HEK293T (cell line): ENCODE measurements around the gene PCA3.

ENCODE experiments used
- CTCF ChIA-PET: fragments of 350-600 bp; formaldehyde crosslinking; extraction: SDS; loops from one replicate; lab custom pipeline; 2021; ENCODE audit warnings: antibody characterized with exemption, inconsistent platforms; lab: Yijun Ruan, JAX
- POLR2A ChIA-PET: fragments of 350-600 bp; formaldehyde crosslinking; extraction: SDS; loops from one replicate; lab custom pipeline; 2020; ENCODE audit warnings: antibody characterized with exemption, inconsistent platforms; lab: Yijun Ruan, JAX
- DNase-seq: peaks from one replicate; pipeline ENCODE4 v3.0.0; 2012; ENCODE audit warnings: mixed read lengths; ENCODE audit errors: extremely low spot score
- ARNT ChIP-seq: fragments of 450-650 bp; IDR thresholded peaks from 2 replicates; pipeline ENCODE4 v1.6.1; 2017; ENCODE audit warnings: mild to moderate bottlenecking
- BHLHE40 ChIP-seq: fragments of 450-650 bp; IDR thresholded peaks from 2 replicates; pipeline ENCODE4 v1.6.1; 2016; ENCODE audit warnings: mild to moderate bottlenecking, moderate library complexity, borderline replicate concordance
- CTBP1 ChIP-seq: fragments of 450-650 bp; IDR thresholded peaks from 2 replicates; pipeline ENCODE4 v1.6.1; 2016; ENCODE audit warnings: borderline replicate concordance
- ELF4 ChIP-seq: fragments of 450-650 bp; IDR thresholded peaks from 2 replicates; pipeline ENCODE4 v1.6.1; 2017; ENCODE audit warnings: antibody characterized with exemption
- FOXA1 ChIP-seq: fragments of 450-650 bp; IDR thresholded peaks from 2 replicates; pipeline ENCODE4 v1.6.1; 2016; ENCODE audit warnings: mild to moderate bottlenecking
- FOXK2 ChIP-seq: fragments of 450-650 bp; IDR thresholded peaks from 2 replicates; pipeline ENCODE4 v1.6.1; 2016; ENCODE audit warnings: mild to moderate bottlenecking
- FOXM1 ChIP-seq: fragments of 450-650 bp; IDR thresholded peaks from 2 replicates; pipeline ENCODE4 v1.6.1; 2017; ENCODE audit warnings: mild to moderate bottlenecking, borderline replicate concordance
- HDGF ChIP-seq: fragments of 450-650 bp; IDR thresholded peaks from 2 replicates; pipeline ENCODE4 v1.6.1; 2017; ENCODE audit warnings: antibody characterized with exemption, borderline replicate concordance
- LEF1 ChIP-seq: fragments of 450-650 bp; IDR thresholded peaks from 2 replicates; pipeline ENCODE4 v1.6.1; 2017; ENCODE audit warnings: mild to moderate bottlenecking, borderline replicate concordance
- NFRKB ChIP-seq: fragments of 450-650 bp; IDR thresholded peaks from 2 replicates; pipeline ENCODE4 v1.6.1; 2016; ENCODE audit warnings: mild to moderate bottlenecking, moderate library complexity
- SP1 ChIP-seq: fragments of 450-650 bp; IDR thresholded peaks from 2 replicates; pipeline ENCODE4 v1.6.1; 2017
- SUZ12 ChIP-seq: fragments of 450-650 bp; IDR thresholded peaks from 2 replicates; pipeline ENCODE4 v1.6.1; 2016; ENCODE audit warnings: mild to moderate bottlenecking
- TARDBP ChIP-seq: fragments of 450-650 bp; IDR thresholded peaks from 2 replicates; pipeline ENCODE4 v1.6.1; 2016
- ZNF384 ChIP-seq: fragments of 450-650 bp; IDR thresholded peaks from 2 replicates; pipeline ENCODE4 v1.6.1; 2016
- TF ChIP-seq, protein P1 (sequence below): fragments of 450-650 bp; IDR thresholded peaks from 2 replicates; pipeline ENCODE4 v1.6.1; 2016

The PCA3 gene

DNA sequence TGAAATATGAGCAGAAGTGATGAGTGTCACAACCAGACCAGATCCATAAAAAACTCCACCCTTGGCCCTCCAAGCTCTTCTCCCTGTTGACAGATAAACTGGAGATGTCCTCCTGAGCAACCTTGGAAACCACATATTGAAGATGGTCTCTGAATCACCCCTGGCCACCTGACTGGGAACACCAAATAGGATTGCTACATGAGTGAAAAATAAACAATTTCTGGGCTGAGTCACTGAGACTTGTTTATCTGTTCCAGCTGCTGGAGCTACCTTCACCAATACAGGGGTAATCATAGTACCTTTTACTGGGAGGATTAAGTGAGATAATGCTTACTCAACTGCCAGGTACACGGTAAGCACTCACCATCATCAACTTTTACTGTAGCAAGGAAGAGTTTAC, 53.3 kb downstream of the PCA3 start:
- CTCF ChIA-PET, result no interaction called here
- no peak for DNase-seq
- TF ChIP-seq LEF1 (no peak), FOXM1 (no peak), FOXK2 (no peak), TARDBP (no peak)
- POLR2A ChIA-PET, result no interaction called here

DNA sequence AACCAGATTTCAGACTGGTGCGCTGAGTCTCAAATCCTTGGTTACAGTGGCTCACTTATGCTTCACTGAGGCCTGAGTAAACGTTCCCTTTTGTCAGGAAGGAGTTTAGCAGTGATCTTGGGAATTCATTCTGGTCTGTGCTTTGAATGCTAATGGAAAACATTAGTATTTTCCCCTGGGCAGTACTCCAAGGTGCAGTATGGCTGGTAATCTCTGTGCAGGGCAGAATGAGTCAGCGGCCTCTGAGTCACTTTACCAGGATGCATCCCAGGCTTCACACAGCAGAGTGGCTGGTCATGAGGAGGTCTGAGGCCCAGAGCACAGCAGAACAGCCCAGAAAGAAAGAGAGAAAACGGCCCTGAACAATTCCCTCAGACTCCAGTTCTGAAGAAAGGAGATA, 54.0 kb downstream of the PCA3 start:
- no peak for TF ChIP-seq HDGF
- CTCF ChIA-PET, result no interaction called here
- DNase-seq, result peak; percentile 26
- POLR2A ChIA-PET, result no interaction called here

DNA sequence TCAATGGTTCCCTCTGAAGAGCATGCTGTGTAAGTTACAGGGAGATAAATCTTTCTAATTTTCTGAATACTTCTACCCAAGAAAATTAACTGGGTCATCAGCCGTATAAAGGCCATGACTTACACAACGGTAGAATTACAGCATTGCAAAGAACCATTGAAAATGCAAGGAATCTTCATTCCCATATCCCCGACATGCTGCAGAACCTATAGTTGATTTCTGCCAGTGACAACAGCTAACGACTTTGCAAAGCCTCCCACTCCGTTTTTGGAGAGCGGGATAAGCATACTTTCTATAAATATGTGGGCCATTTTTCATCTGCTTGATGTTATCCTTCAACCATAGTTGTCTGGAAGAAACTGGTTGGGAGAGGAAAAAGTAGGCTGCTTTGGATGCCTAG, 56.2 kb downstream of the PCA3 start:
- POLR2A ChIA-PET, result no interaction called here
- no peak for TF ChIP-seq FOXM1
- no peak for DNase-seq
- CTCF ChIA-PET, result no interaction called here

DNA sequence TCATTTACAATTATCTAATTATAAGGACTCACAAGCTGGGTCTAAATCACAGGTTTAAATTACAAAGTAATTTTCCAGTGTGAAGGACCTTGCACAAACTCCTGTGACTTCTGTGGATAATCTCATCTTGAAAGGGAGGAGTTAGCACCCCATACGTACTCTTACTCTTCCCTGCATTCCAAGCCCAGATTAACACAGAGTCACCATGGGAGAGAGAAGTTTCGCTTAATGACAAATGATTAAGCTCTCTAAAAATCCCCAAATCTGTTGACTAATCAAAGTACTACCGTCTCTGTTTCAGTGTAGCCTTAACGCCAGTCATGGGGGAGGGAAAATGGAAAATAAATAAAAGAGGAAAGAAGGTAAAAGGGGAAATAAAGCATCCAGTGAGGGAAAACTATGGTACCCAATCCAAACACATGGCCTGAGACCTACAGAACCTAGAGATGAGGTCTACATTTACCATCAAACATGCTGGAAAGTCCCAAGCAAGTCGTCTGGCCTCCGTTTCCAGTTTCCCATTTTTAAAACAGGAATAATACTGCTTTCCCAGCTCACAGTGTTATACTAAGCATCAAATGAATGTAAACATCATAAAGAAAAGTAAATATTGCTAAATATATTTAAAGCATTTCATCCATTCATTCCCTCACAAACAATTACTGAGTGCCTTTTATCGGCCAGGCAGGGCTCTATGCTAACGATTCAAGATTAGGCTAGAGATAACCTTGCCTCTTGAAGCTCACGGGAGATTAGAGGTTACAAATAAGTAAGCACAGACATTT, 63.2 kb downstream of the PCA3 start:
- TF ChIP-seq FOXM1, result no peak
- no peak for TF ChIP-seq FOXK2
- no peak for TF ChIP-seq ARNT
- TF ChIP-seq LEF1, result no peak
- TF ChIP-seq FOXA1, result no peak
- TF ChIP-seq, protein P1, sequence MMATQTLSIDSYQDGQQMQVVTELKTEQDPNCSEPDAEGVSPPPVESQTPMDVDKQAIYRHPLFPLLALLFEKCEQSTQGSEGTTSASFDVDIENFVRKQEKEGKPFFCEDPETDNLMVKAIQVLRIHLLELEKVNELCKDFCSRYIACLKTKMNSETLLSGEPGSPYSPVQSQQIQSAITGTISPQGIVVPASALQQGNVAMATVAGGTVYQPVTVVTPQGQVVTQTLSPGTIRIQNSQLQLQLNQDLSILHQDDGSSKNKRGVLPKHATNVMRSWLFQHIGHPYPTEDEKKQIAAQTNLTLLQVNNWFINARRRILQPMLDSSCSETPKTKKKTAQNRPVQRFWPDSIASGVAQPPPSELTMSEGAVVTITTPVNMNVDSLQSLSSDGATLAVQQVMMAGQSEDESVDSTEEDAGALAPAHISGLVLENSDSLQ, result no peak
- no peak for TF ChIP-seq SUZ12
- TF ChIP-seq HDGF, result no peak
- TF ChIP-seq ZNF384, result no peak
- no peak for TF ChIP-seq TARDBP
- no peak for TF ChIP-seq NFRKB
- no peak for TF ChIP-seq BHLHE40
- no peak for TF ChIP-seq SP1
- TF ChIP-seq ELF4, result no peak
- no peak for TF ChIP-seq CTBP1
- no peak for DNase-seq
- ChIA-PET CTCF (no interaction called here), POLR2A (no interaction called here)

DNA sequence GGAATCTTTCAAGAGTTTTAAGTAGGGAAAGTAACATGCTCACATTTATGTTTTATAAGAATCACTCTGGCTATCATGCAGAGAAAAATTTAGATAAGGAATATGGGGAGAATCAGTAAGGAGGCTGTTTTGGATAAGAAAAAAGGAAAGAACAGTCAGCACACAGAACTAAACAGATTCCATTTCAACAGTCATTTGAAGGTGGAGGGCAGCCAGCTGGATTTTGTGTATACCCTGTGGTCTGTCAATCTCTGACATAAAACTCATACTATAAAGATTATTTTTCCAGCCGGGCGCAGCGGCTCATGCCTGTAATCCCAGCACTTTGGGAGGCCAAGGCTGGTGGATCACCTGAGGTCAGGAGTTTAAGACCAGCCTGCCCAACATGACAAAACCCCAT, 64.2 kb downstream of the PCA3 start:
- ChIA-PET POLR2A (no interaction called here), CTCF (no interaction called here)
- no peak for DNase-seq
- TF ChIP-seq SUZ12 (no peak), ZNF384 (no peak), HDGF (no peak), BHLHE40 (no peak), FOXK2 (no peak), TARDBP (no peak)
- TF ChIP-seq, protein P1, result no peak

DNA sequence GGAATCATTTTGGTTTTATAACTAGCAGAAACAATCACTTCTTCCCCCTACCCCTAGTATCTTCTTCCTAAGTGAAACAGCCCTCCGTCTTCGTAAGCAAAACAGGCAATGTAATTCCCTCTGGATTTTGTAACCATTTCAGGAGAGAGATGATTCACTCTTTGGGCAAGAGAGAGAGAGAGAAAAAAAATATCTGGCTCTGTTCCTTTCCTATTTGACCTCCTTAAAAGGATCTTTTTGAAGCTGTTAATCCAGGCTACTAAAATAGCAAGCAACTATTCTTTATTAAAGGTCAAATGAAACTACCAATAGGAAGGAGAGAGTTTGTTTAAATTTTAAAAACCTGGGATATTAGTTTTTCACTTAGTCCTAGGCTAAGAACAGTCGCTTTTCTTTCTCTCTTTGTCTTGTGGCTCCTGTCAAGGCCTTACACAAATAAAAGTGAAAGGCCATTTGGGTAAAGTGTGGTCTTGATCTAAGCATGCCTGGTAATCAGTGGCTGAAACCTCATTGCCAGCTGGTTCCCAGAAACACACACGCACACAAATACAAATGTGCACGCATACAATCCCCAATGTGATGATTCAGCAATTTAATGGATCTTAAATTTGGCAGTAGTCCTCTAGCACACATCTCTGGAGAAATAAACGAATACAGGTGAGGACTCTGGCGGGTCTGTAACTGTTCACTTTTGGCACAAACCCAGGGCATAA, 71.5 kb downstream of the PCA3 start:
- TF ChIP-seq BHLHE40, result no peak
- no peak for TF ChIP-seq NFRKB
- no peak for TF ChIP-seq SP1
- no peak for TF ChIP-seq LEF1
- TF ChIP-seq ARNT, result no peak
- TF ChIP-seq CTBP1, result no peak
- no peak for TF ChIP-seq FOXA1
- no peak for TF ChIP-seq SUZ12
- ChIA-PET CTCF (no interaction called here), POLR2A (no interaction called here)
- no peak for DNase-seq
